Heart right ventricle (tissue), 16 donors: ENCODE data around the gene NKX2-8. TPM values are rescaled to one million over a fixed set of nuclear protein-coding genes. Genes with fewer than 3 reads are reported as not detected.

Source experiments
- ATAC-seq, 8 donors: fragments of 200-7000 bp; cut with Tn5 transposase; one replicate each; pipeline ENCODE4 v1.9.1; 2020; ENCODE audit warnings: mild to moderate bottlenecking in 8 of 8, moderate library complexity in 8 of 8, moderate number of reproducible peaks in 1 of 8
- DNase-seq, 2 donors: peaks; one replicate each; pipeline ENCODE4 v3.0.0-alpha.2; 2020
- H3K27ac ChIP-seq, 10 donors: fragments of 200-600 bp; sonication (generic) in 2 of 10; one replicate each; pipeline versions ENCODE4 v1.5.0 to v1.8.0; 2020 to 2022; ENCODE audit warnings: mild to moderate bottlenecking in 3 of 10
- H3K27me3 ChIP-seq, 7 donors: fragments of 200-600 bp; one replicate each; pipeline ENCODE4 v1.8.0; 2021 to 2022; ENCODE audit warnings: mild to moderate bottlenecking in 2 of 7
- H3K36me3 ChIP-seq, 9 donors: fragments of 200-600 bp; sonication (generic) in 1 of 9; one replicate each; pipeline versions ENCODE4 v1.5.0 to v1.8.0; 2020 to 2022; ENCODE audit warnings: mild to moderate bottlenecking in 2 of 9
- H3K4me1 ChIP-seq, 9 donors: fragments of 200-600 bp; sonication (generic) in 1 of 9; one replicate each; pipeline versions ENCODE4 v1.5.0 to v1.8.0; 2020 to 2022; ENCODE audit warnings: mild to moderate bottlenecking in 4 of 9
- H3K4me3 ChIP-seq, 10 donors: fragments of 200-600 bp; sonication (generic) in 2 of 10; one replicate each; pipeline versions ENCODE4 v1.5.0 to v1.8.0; 2020 to 2022; ENCODE audit warnings: mild to moderate bottlenecking in 7 of 10, moderate library complexity in 2 of 10
- H3K9me3 ChIP-seq, 11 donors: fragments of 200-600 bp in 10 of 11; sonication (generic) in 2 of 11; one replicate each; pipeline versions ENCODE4 v1.5.0 to v1.8.0; 2013 to 2022; ENCODE audit warnings: mild to moderate bottlenecking in 2 of 11, control low read depth in 1 of 11, moderate library complexity in 1 of 11
- CTCF ChIP-seq, 9 donors: fragments of 200-600 bp; sonication (generic) in 2 of 9; IDR thresholded peaks; one replicate each; pipeline versions ENCODE4 v1.5.0 to v1.8.0; 2021 to 2022; ENCODE audit warnings: antibody characterized with exemption in 9 of 9, mild to moderate bottlenecking in 5 of 9, moderate library complexity in 1 of 9
- WGBS, 2 donors: extraction: QIAGEN DNeasy Blood & Tissue Kit; methylation state at CpG; one replicate each; pipeline ENCODE4 v1.1.7; 2013; ENCODE audit warnings: inconsistent platforms in 1 of 2; 5-methylcytosine and 5-hydroxymethylcytosine counted together
- intact Hi-C, 10 donors: fragments of 100-400 bp; cut with DNase I; formaldehyde crosslinking; loops; one replicate each; pipeline versions ENCODE4 v1.11.1 to v1.14.2; 2022
- long read RNA-seq, 3 donors: library from polyadenylated mRNA; unstranded; transcript quantifications; one replicate each; pipeline ENCODE4 v2.0.0, GENCODE V29; 2020 to 2021
- polyA plus RNA-seq, 2 donors: library from polyadenylated mRNA; stranded (reverse); fragments of 200-250 nt; gene quantifications; one replicate each; pipeline ENCODE4 v1.2.3, GENCODE V29; 2013
- total RNA-seq, 10 donors: library from RNA; stranded (reverse); fragmentation: NEBNext Ultra II Directional in 3 of 10; extraction: Animal tissue kit (Norgen Biotek cat#: 25700) in 3 of 10; gene quantifications; one replicate each; pipeline versions ENCODE4 v1.2.1 to v1.2.4, GENCODE V29; 2021 to 2023
- donor health status: Arrhythmogenic right ventricular cardiomyopathy.
- donor health status: ischemic (EF 13 %, LVEDD 7.1; RV severe dilation, severe dysfunction).
- donor health status: healthy with polysubstance abuse.
- donor health status: DM: no; HTN: yes; CAD: no.
- donor health status: DM: no; HTN: no; CAD: no.
- donor health status: ischemic (EF 25% LVEDD 6.9; RV normal size, moderate dysfunction).
- donor health status: ischemic (EF 25% LVEDD 5.7; RV mildly dilated, moderate dysfunction).
- donor health status: healthy.
- donor health status: DM: yes; HTN: yes; CAD: no.
- donor health status: Ischemic cardiomyopathy.
- donor health status: ischemic (EF 35%, LVEDD 5.7; RV mildly dilated, moderate dysfunction).
- donor health status: nonischemic (EF 11% LVEDD 7.7; RV severe dilation, severe dysfunction).
- donor health status: DM: yes; HTN: yes; CAD: no.
- donor health status: PGD.
- donor health status: ischemic (EF 29% LVEDD 5.4; RV normal size, mild dysfunction).
- donor health status: nonischemic (EF 23%, LVEDD 6.1; RV moderate dilation, normal function).

The NKX2-8 gene
- total RNA-seq (not detected), polyA plus RNA-seq (not detected)
- long read RNA-seq, donor 1 = 0 reads
- long read RNA-seq, donor 2 = 0 reads
- long read RNA-seq, donor 3 = 0 reads

DNA sequence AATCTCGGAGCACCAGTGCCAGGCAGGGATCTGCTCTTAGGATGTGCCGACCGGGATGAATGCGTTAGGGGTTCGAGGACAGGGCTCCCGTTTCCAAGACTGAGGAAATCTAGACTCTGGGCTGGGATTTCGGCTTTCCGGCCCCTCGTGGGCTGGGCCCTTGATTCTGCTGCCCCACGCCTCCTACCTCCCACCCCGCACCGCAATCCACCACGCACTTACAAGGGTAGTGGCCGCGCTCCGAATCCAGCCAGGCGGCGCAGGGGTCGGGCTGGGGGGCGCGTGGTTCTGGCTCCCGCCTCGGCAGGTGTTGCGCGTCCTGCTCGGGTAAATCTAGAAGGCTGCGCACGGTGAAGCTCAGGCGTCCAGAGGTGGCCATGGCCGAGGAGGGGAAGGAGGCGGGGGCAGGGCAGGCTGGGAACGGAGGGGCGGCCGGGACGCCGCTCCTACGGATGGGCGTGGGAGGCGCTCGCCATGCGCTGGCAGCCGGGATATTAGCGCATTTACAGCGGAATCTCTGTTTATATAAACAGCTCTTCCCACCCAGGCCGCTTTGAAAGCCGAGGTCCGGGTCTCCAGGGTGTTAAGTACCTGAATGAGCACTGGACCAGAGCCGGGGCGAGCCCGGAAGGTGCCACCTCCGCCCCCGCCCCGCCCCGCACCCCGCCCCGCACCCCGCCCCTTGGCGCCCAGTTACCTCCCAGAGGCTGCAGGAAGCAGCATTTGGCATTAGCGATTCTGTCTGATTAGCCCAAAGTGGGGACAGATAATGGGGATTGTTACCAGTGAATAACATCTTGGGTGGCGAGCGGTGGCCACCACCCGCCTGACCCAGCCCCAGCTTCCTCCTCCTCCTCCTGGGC is at the start of gene NKX2-8:
Gene NKX2-8 (minus strand): TSS at position 604 of the 863 bp plus-strand sequence. CDS start 225 bp downstream, at position 379.
- Histone ChIP-seq H3K9me3 (no peaks in the 10 kb centered on the region), H3K36me3 (no peaks in the 10 kb centered on the region), H3K27me3 (peaks cover 22 to 100% (median 98%) of the 10 kb centered on the region in 7 donors), H3K27ac (no peak within 1 kb of the TSS), H3K4me3 (peak within 1 kb of the TSS in 9 of 10 donors; percentile 21 to 56 (median 48)), H3K4me1 (peaks cover 0 to 35% (median 21%) of the 10 kb centered on the region in 9 donors)
- TF ChIP-seq CTCF (IDR thresholded peaks at IDR 0.05) = no peak
- ATAC-seq (peak in 1 of 8 donors; percentile 32), DNase-seq (no peak)
- 1 to 2% methylated on average over 61 to 62 of the region's 62 CpGs for WGBS, 2 donors
- intact Hi-C loops = no loop called here

GRCh38 chr14:36627981-36628380 is 45.6 kb upstream of the NKX2-8 start:
- TF ChIP-seq CTCF (IDR thresholded peaks at IDR 0.05) = no peak
- WGBS, 2 donors = 61 to 78% methylated on average over 3 of the region's 3 CpGs
- ATAC-seq (no peak), DNase-seq (no peak)
- Histone ChIP-seq H3K9me3 (no peaks in the 10 kb centered on the region), H3K4me1 (no peaks in the 10 kb centered on the region), H3K27ac (no peak overlapping the region), H3K36me3 (no peaks in the 10 kb centered on the region), H3K27me3 (peaks cover 0 to 83% (median 30%) of the 10 kb centered on the region in 7 donors), H3K4me3 (no peak overlapping the region)
- intact Hi-C loops = no loop called here

DNA sequence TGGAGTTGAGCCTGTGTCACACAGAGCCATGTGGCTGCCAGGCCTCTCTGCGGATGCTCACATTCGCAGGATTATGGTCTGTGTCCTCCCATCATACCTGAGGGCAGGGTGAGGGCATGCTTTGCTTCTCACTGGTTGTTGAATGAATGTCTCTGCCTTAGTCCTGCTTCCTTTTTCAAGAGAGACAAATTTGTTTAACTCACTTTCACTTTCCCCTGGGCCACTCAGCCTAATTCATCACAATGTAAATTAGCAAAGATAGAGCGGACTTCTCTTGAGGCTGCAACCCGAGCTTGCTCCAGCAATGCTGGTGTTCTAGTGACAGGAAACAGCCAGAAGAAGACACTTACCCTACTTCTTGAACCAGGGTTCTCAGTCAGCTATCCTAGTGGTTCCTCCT is 43.7 kb upstream of the NKX2-8 start:
- DNase-seq (no peak), ATAC-seq (no peak)
- intact Hi-C loops = no loop called here
- TF ChIP-seq CTCF (IDR thresholded peaks at IDR 0.05) = no peak
- Histone ChIP-seq H3K4me3 (no peak overlapping the region), H3K27ac (no peak overlapping the region), H3K27me3 (peaks cover 0 to 68% (median 30%) of the 10 kb centered on the region in 7 donors), H3K9me3 (peaks cover 0 to 12% (median 0%) of the 10 kb centered on the region in 11 donors), H3K36me3 (no peaks in the 10 kb centered on the region), H3K4me1 (no peaks in the 10 kb centered on the region)
- 72 to 74% methylated on average over 4 of the region's 4 CpGs for WGBS, 2 donors

GRCh38 chr14:36625436-36625835 is 43.0 kb upstream of the NKX2-8 start:
- peaks cover 0 to 66% (median 30%) of the 10 kb centered on the region in 7 donors for H3K27me3 ChIP-seq
- no peak for ATAC-seq
- no peak overlapping the region for H3K27ac ChIP-seq
- no peaks in the 10 kb centered on the region for H3K4me1 ChIP-seq
- intact Hi-C loops = no loop called here
- no peak overlapping the region for H3K4me3 ChIP-seq
- no peaks in the 10 kb centered on the region for H3K36me3 ChIP-seq
- H3K9me3 ChIP-seq = peaks cover 0 to 17% (median 0%) of the 10 kb centered on the region in 11 donors
- TF ChIP-seq CTCF (IDR thresholded peaks at IDR 0.05) = no peak
- no peak for DNase-seq
- 65 to 67% methylated on average over 4 of the region's 4 CpGs for WGBS, 2 donors
